HepG2 (cell line): ENCODE results near the gene TLCD5. TPM values are rescaled to one million over a fixed set of nuclear protein-coding genes. Genes with fewer than 3 reads are reported as not detected.
A peak's percentile ranks its signal among the peaks of the same experiment; 100 is the strongest.

Source experiments
- AHDC1 ChIP-seq: sonication (generic); formaldehyde crosslinking; IDR thresholded peaks from 2 replicates; pipeline ENCODE4 v1.5.1; 2020; ENCODE audit warnings: mild to moderate bottlenecking, missing genetic modification reagents, borderline replicate concordance
- E2F5 ChIP-seq: sonication (generic); formaldehyde crosslinking; conservative IDR thresholded peaks from 2 replicates; pipeline ENCODE4 v1.4.0; 2020; ENCODE audit warnings: missing genetic modification reagents
- ELF3 ChIP-seq: IDR thresholded peaks from 2 replicates; pipeline ENCODE4 v1.6.1; 2016; ENCODE audit warnings: missing genetic modification reagents, missing compliant biosample characterization
- ETV5 ChIP-seq: IDR thresholded peaks from 2 replicates; pipeline ENCODE4 v1.6.1; 2018; ENCODE audit warnings: missing biosample characterization, missing genetic modification reagents, inconsistent platforms, borderline replicate concordance
- FOXP4 ChIP-seq: sonication (generic); formaldehyde crosslinking; IDR thresholded peaks from 2 replicates; pipeline ENCODE4 v1.4.0; 2020; ENCODE audit warnings: missing genetic modification reagents
- GLI4 ChIP-seq: sonication (generic); formaldehyde crosslinking; IDR thresholded peaks from 2 replicates; pipeline ENCODE4 v1.5.1; 2020; ENCODE audit warnings: missing genetic modification reagents, mild to moderate bottlenecking, moderate library complexity, borderline replicate concordance
- HDAC2 ChIP-seq: sonication (generic); formaldehyde crosslinking; IDR thresholded peaks from 2 replicates; pipeline ENCODE4 v1.4.0; 2020; ENCODE audit warnings: missing genetic modification reagents
- HNF4A ChIP-seq: sonication (generic); formaldehyde crosslinking; IDR thresholded peaks from 2 replicates; pipeline ENCODE4 v1.4.0; 2020; ENCODE audit warnings: missing genetic modification reagents
- IKZF4 ChIP-seq: sonication (generic); formaldehyde crosslinking; IDR thresholded peaks from 2 replicates; pipeline ENCODE4 v1.5.1; 2020; ENCODE audit warnings: borderline replicate concordance, mild to moderate bottlenecking, low read depth, missing genetic modification reagents; ENCODE audit errors: not compliant biosample characterization
- JUND ChIP-seq: sonication (generic); formaldehyde crosslinking; IDR thresholded peaks from 2 replicates; pipeline ENCODE4 v1.8.0; 2022; ENCODE audit warnings: mild to moderate bottlenecking, missing genetic modification reagents
- KMT2A ChIP-seq: sonication (generic); formaldehyde crosslinking; IDR thresholded peaks from 2 replicates; pipeline ENCODE4 v1.4.0; 2020; ENCODE audit warnings: missing genetic modification reagents
- TEAD3 ChIP-seq: optimal IDR thresholded peaks from 2 replicates; pipeline ENCODE3; 2016; ENCODE audit warnings: borderline replicate concordance
- TRIM24 ChIP-seq: sonication (generic); formaldehyde crosslinking; IDR thresholded peaks from 2 replicates; pipeline ENCODE4 v1.8.0; 2022; ENCODE audit warnings: mild to moderate bottlenecking, missing genetic modification reagents
- ZNF317 ChIP-seq: sonication (generic); formaldehyde crosslinking; IDR thresholded peaks from 2 replicates; pipeline ENCODE4 v1.5.0; 2020; ENCODE audit warnings: mild to moderate bottlenecking, missing genetic modification reagents
- ZNF607 ChIP-seq: sonication (generic); formaldehyde crosslinking; IDR thresholded peaks from 2 replicates; pipeline ENCODE4 v1.5.1; 2020; ENCODE audit warnings: missing genetic modification reagents, mild to moderate bottlenecking, borderline replicate concordance
- ZNF629 ChIP-seq: sonication (generic); formaldehyde crosslinking; conservative IDR thresholded peaks from 2 replicates; pipeline ENCODE4 v1.5.0; 2020; ENCODE audit warnings: missing genetic modification reagents
- ZNF639 ChIP-seq: conservative IDR thresholded peaks from 2 replicates; pipeline ENCODE4 v1.6.1; 2018; ENCODE audit warnings: missing genetic modification reagents
- ZNF841 ChIP-seq: sonication (generic); formaldehyde crosslinking; IDR thresholded peaks from 2 replicates; pipeline ENCODE4 v1.8.1; 2023; ENCODE audit warnings: missing genetic modification reagents, borderline replicate concordance
- polyA plus RNA-seq, 8 experiments: library from polyadenylated mRNA; depleted of rRNA in 3 of 8; stranded (reverse) in 7 of 8; unstranded in 1 of 8; fragments of >200 nt; fragmentation: Illumina TruSeq in 4 of 8; extraction: Trizol in 4 of 8; gene quantifications; 2 replicates each; pipeline versions ENCODE4 v1.2.1 to v1.2.3, GENCODE V29; 2011 to 2016; ENCODE audit warnings: low read depth in 4 of 8, missing spikeins in 1 of 8, mixed read lengths in 1 of 8; ENCODE audit not compliant: insufficient read depth in 1 of 8
- total RNA-seq, 5 experiments: library from RNA; depleted of rRNA; stranded (reverse); fragments of >200 nt; fragmentation: Illumina TruSeq; extraction: Trizol; gene quantifications; 2 replicates each; pipeline ENCODE4 v1.2.3, GENCODE V29; 2016; ENCODE audit warnings: low read depth in 1 of 5

TLCD5 gene
- total and polyA plus RNA-seq, 2 of the 13 experiments (the other 11 are each of a cell fraction or from before 2014, with no cell fraction given) = 6.1 to 7.6 TPM

- peak; percentile 21; the same call in 1 of the 2 replicates for TF ChIP-seq HDAC2 (CRISPR knock-in tag)
- peak; percentile 29; the same call in 1 of the 2 replicates for TF ChIP-seq ETV5 (CRISPR knock-in tag)
- TF ChIP-seq ZNF639 (CRISPR knock-in tag) = no peak
- TF ChIP-seq FOXP4 = peak; percentile 56
- peak; percentile 53; the same call in 1 of the 2 replicates for TF ChIP-seq HNF4A (CRISPR knock-in tag)
- TF ChIP-seq KMT2A (CRISPR knock-in tag) = peak; percentile 52; the same call in 1 of the 2 replicates
- TF ChIP-seq E2F5 (CRISPR knock-in tag) = no peak
- no peak for TF ChIP-seq GLI4
- TF ChIP-seq ZNF629 (CRISPR knock-in tag) = no peak
- TF ChIP-seq JUND (CRISPR knock-in tag) = no peak
- TF ChIP-seq ZNF607 (CRISPR knock-in tag) = no peak
- 0 out of 2 replicates have a peak, but pooled peaks have one; percentile 30 for TF ChIP-seq ELF3 (CRISPR knock-in tag)
- no peak for TF ChIP-seq TRIM24 (CRISPR knock-in tag)
- peak; percentile 95 for TF ChIP-seq ZNF317 (CRISPR knock-in tag)
- peak; percentile 57; the same call in 1 of the 2 replicates for TF ChIP-seq AHDC1 (CRISPR knock-in tag)
- no peak for TF ChIP-seq ZNF841 (CRISPR knock-in tag)
- peak; percentile 36 for TF ChIP-seq TEAD3
- TF ChIP-seq IKZF4 (CRISPR knock-in tag) = no peak
These were observed 29.7 kb downstream of the TLCD5 start (continued) for GRCh38 chr11:120354779-120355178.
